CD4-positive, CD25-positive, alpha-beta regulatory T cell (primary cell): Measurements from ENCODE around the gene HSD17B8. TPM values are rescaled to one million over a fixed set of nuclear protein-coding genes. Genes with fewer than 3 reads are reported as not detected.
A peak's percentile ranks its signal among the peaks of the same experiment; 100 is the strongest.

ENCODE experiments used
- ATAC-seq, 2 donors: fragments of 150-1000 bp; cut with Tn5 transposase; one replicate each; pipeline ENCODE4 v1.10.0; 2021; ENCODE audit warnings: low read depth in 2 of 2, moderate number of reproducible peaks in 2 of 2, moderate library complexity in 1 of 2
- DNase-seq, 3 donors: peaks; one replicate each; pipeline versions ENCODE4 v3.0.0 to v3.0.0-alpha.2; 2012 to 2022; ENCODE audit warnings: mixed read lengths in 1 of 3
- H3K27ac ChIP-seq: one replicate; pipeline ENCODE4 v1.7.0; 2013; ENCODE audit warnings: mild to moderate bottlenecking, low read length; ENCODE audit not compliant: insufficient read depth, poor library complexity, severe bottlenecking
- H3K27me3 ChIP-seq: one replicate; pipeline ENCODE4 v1.7.0; 2013; ENCODE audit warnings: low read length; ENCODE audit not compliant: control insufficient read depth, insufficient read depth
- H3K36me3 ChIP-seq: one replicate; pipeline ENCODE4 v1.7.0; 2013; ENCODE audit warnings: mild to moderate bottlenecking, low read length, moderate library complexity; ENCODE audit not compliant: control insufficient read depth, insufficient read depth
- H3K4me1 ChIP-seq: 2 replicates; pipeline ENCODE4 v1.7.0; 2013; ENCODE audit warnings: mild to moderate bottlenecking, low read length; ENCODE audit not compliant: insufficient read depth, control insufficient read depth, poor library complexity, severe bottlenecking
- H3K4me3 ChIP-seq: one replicate; pipeline ENCODE4 v1.7.0; 2013; ENCODE audit warnings: low read depth, mild to moderate bottlenecking, low read length, moderate library complexity
- H3K9me3 ChIP-seq, 2 experiments: 1 replicate in 1 of 2; 2 replicates in 1 of 2; pipeline ENCODE4 v1.7.0; 2013; ENCODE audit warnings: low read length in 2 of 2, mild to moderate bottlenecking in 1 of 2, moderate library complexity in 1 of 2; ENCODE audit not compliant: control insufficient read depth in 2 of 2
- H3K27ac Mint-ChIP-seq, 3 donors: one replicate each; pipeline ENCODE4 v1.8.0; 2020 to 2022; ENCODE audit warnings: mild to moderate bottlenecking in 3 of 3, mixed read lengths in 3 of 3, moderate library complexity in 2 of 3
- H3K27me3 Mint-ChIP-seq: one replicate; pipeline ENCODE4 v1.8.0; 2022; ENCODE audit warnings: mild to moderate bottlenecking, mixed read lengths
- H3K36me3 Mint-ChIP-seq: one replicate; pipeline ENCODE4 v1.8.0; 2020; ENCODE audit warnings: mixed read lengths
- H3K4me1 Mint-ChIP-seq, 4 donors: one replicate each; pipeline ENCODE4 v1.8.0; 2020 to 2022; ENCODE audit warnings: mixed read lengths in 4 of 4, mild to moderate bottlenecking in 1 of 4
- H3K4me3 Mint-ChIP-seq, 4 donors: one replicate each; pipeline ENCODE4 v1.8.0; 2020 to 2022; ENCODE audit warnings: mild to moderate bottlenecking in 4 of 4, mixed read lengths in 4 of 4, moderate library complexity in 3 of 4
- H3K9me3 Mint-ChIP-seq, 7 donors: one replicate each; pipeline ENCODE4 v1.8.0; 2020 to 2022; ENCODE audit warnings: mixed read lengths in 7 of 7, mild to moderate bottlenecking in 3 of 7, moderate library complexity in 2 of 7
- polyA plus RNA-seq, 4 donors: library from polyadenylated mRNA; unstranded; fragments of 300-500 nt; fragmentation: Illumina TruSeq; gene quantifications; one replicate each; pipeline ENCODE4 v1.2.3, GENCODE V29; 2021
- total RNA-seq: library from RNA; stranded (reverse); gene quantifications from one replicate; pipeline ENCODE4 v1.2.3, GENCODE V29; 2022

The HSD17B8 gene
- total and polyA plus RNA-seq, 5 donors from 2014 or later: 8.8 to 53.9 (median 38.3) TPM

DNA sequence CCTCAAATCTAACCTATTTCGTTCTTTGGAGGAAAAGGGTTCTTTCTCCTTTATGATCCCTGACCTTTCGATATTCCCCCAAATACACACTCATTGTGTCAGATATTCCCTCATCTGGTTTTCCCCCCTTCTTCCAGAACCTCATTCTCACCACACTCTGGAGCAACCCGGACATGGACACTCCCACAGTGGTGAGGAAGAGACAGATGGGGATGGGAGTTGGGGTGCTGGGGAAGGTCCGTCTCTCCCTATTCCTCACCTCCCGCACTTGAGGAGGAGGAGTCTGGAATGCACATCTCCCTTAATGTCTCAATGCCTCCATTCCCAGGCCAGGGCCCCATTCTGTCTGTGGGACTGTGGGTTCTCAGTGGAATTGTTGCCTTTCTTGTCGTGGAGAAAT, 2.5 kb upstream of the HSD17B8 start:
- Histone ChIP-seq H3K4me3 (peak overlapping the region; percentile 97), H3K4me1 (peaks cover 56% of the 10 kb centered on the region), H3K36me3 (peaks cover 23% of the 10 kb centered on the region), H3K27me3 (no peaks in the 10 kb centered on the region), H3K27ac (no peak overlapping the region), H3K9me3 (no peaks in the 10 kb centered on the region)
- Mint-ChIP-seq H3K27ac (peak overlapping the region; percentile 20 to 98 (median 71)), H3K4me3 (peak overlapping the region; percentile 95 to 100 (median 98)), H3K27me3 (no peaks in the 10 kb centered on the region), H3K9me3 (peaks cover 0 to 3% (median 0%) of the 10 kb centered on the region in 7 donors), H3K36me3 (peaks cover 20% of the 10 kb centered on the region), H3K4me1 (peaks cover 10 to 86% (median 58%) of the 10 kb centered on the region in 4 donors)
- no peak for ATAC-seq
- no peak for DNase-seq

DNA sequence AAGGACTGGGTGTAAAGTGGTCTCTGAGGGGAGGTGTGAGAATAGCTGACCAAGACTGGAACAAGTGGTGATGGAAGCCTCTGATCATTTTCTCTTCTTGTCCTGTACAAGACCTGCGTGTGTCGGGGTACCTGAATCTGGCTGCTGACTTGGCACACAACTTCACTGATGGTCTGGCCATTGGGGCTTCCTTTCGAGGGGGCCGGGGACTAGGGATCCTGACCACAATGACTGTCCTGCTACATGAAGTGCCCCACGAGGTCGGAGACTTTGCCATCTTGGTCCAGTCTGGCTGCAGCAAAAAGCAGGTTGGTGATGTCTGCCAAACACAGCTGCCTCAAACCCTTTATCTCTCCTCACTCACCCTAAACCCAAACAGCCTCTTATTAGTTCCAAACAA, 1.7 kb upstream of the HSD17B8 start:
- Histone ChIP-seq H3K27ac (no peak overlapping the region), H3K9me3 (no peaks in the 10 kb centered on the region), H3K4me1 (peaks cover 55% of the 10 kb centered on the region), H3K27me3 (no peaks in the 10 kb centered on the region), H3K36me3 (peaks cover 19% of the 10 kb centered on the region), H3K4me3 (no peak overlapping the region)
- peaks cover 12% of the 10 kb centered on the region for H3K36me3 Mint-ChIP-seq
- DNase-seq (no peak), ATAC-seq (no peak)
- peaks cover 4 to 82% (median 51%) of the 10 kb centered on the region in 4 donors for H3K4me1 Mint-ChIP-seq
- peak overlapping the region; percentile 49 to 100 (median 96) for H3K4me3 Mint-ChIP-seq
- no peaks in the 10 kb centered on the region for H3K27me3 Mint-ChIP-seq
- H3K9me3 Mint-ChIP-seq: peaks cover 0 to 3% (median 0%) of the 10 kb centered on the region in 7 donors
- peak overlapping the region in 2 of 3 donors; percentile 18 to 69 for H3K27ac Mint-ChIP-seq

DNA sequence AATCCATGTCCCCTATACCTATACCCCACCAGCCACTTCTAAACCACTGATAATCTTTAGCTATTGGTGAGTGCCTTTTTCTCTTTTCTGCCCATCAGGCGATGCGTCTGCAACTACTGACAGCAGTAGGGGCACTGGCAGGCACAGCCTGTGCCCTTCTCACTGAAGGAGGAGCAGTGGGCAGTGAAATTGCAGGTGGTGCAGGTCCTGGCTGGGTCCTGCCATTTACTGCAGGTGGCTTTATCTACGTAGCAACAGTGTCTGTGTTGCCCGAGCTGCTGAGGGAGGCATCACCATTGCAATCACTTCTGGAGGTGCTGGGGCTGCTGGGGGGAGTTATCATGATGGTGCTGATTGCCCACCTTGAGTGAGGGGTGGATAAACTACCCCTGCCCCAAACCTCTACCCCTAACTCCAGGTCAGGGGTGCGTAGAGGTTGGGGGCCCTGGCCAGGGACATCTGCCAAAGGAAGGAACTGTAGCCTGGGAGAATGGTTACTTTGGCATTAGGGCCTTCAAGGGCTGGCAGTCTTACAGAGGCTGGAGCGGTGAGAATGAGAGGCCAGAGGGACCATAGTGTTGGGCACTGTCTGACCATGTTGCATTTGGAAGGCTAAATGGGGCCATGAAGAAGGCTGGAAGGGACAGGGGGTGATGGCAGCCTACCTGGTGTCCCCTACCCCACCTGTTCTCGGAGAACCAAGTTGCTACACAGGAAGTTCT, 851 bp upstream of the HSD17B8 start:
- H3K27me3 ChIP-seq: no peaks in the 10 kb centered on the region
- H3K4me1 Mint-ChIP-seq: peaks cover 4 to 75% (median 46%) of the 10 kb centered on the region in 4 donors
- H3K4me3 Mint-ChIP-seq: peak overlapping the region; percentile 92 to 100 (median 96)
- peaks cover 0 to 3% (median 0%) of the 10 kb centered on the region in 7 donors for H3K9me3 Mint-ChIP-seq
- peaks cover 12% of the 10 kb centered on the region for H3K36me3 Mint-ChIP-seq
- peak overlapping the region; percentile 69 for H3K27ac ChIP-seq
- DNase-seq (no peak), ATAC-seq (no peak)
- no peak overlapping the region for H3K4me3 ChIP-seq
- H3K27ac Mint-ChIP-seq: peak overlapping the region in 2 of 3 donors; percentile 82 to 89
- no peaks in the 10 kb centered on the region for H3K9me3 ChIP-seq
- peaks cover 19% of the 10 kb centered on the region for H3K36me3 ChIP-seq
- peaks cover 59% of the 10 kb centered on the region for H3K4me1 ChIP-seq
- no peaks in the 10 kb centered on the region for H3K27me3 Mint-ChIP-seq

DNA sequence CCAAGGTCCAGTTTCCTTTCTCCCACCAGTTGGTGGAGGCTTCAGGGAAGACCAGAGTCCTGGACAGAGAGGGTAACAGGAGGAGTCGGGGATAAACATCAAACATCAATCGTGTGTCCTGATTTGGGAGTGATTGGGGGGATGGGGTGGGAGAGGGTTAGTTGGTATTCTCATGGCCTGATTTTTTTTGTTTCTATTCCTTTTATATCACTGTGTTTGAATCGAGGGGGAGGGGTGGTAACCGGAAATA, 365 bp upstream of the HSD17B8 start:
- ATAC-seq: no peak
- Mint-ChIP-seq H3K27ac (peak overlapping the region in 2 of 3 donors; percentile 82 to 89), H3K27me3 (no peaks in the 10 kb centered on the region), H3K36me3 (peaks cover 16% of the 10 kb centered on the region), H3K4me1 (peaks cover 9 to 75% (median 47%) of the 10 kb centered on the region in 4 donors), H3K9me3 (peaks cover 0 to 3% (median 0%) of the 10 kb centered on the region in 7 donors), H3K4me3 (peak overlapping the region; percentile 92 to 100 (median 96))
- no peak for DNase-seq
- no peaks in the 10 kb centered on the region for H3K27me3 ChIP-seq
- H3K27ac ChIP-seq: peak overlapping the region; percentile 69
- peaks cover 19% of the 10 kb centered on the region for H3K36me3 ChIP-seq
- H3K4me3 ChIP-seq: no peak overlapping the region
- H3K9me3 ChIP-seq: no peaks in the 10 kb centered on the region
- H3K4me1 ChIP-seq: peaks cover 60% of the 10 kb centered on the region

DNA sequence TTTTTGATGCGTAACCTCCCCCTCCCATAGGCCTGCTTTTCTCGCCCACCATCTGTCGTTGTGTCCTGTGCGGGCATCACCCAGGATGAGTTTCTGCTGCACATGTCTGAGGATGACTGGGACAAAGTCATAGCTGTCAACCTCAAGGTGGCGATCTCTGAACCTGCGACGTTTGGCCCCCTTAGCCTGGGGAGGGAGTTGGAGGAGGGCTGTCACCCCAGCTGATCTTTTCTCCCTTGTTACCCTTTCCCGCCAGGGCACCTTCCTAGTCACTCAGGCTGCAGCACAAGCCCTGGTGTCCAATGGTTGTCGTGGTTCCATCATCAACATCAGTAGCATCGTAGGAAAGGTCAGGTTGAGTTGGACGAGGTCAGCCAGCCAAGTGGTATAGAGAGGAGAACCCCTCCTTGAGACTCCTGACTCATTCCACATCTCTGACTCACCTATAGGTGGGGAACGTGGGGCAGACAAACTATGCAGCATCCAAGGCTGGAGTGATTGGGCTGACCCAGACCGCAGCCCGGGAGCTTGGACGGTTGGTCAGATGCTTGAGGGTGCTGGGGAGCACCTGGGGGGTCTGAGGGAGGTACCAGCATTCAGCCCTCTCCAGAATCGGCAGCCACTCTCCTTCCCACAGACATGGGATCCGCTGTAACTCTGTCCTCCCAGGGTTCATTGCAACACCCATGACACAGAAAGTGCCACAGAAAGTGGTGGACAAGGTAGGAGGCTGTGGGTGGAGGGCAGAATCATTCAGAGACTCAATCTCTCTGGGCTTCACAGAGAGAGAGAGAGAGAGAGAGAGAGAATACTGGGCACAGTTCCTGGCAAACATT, 954 bp downstream of the HSD17B8 start:
- peak overlapping the region; percentile 92 to 100 (median 96) for H3K4me3 Mint-ChIP-seq
- Histone ChIP-seq H3K4me3 (peak overlapping the region; percentile 44), H3K36me3 (peaks cover 28% of the 10 kb centered on the region), H3K4me1 (peaks cover 54% of the 10 kb centered on the region), H3K9me3 (no peaks in the 10 kb centered on the region), H3K27me3 (no peaks in the 10 kb centered on the region), H3K27ac (peak overlapping the region; percentile 69)
- DNase-seq (peak in 1 of 3 donors; percentile 37), ATAC-seq (no peak)
- H3K9me3 Mint-ChIP-seq: peaks cover 0 to 3% (median 0%) of the 10 kb centered on the region in 7 donors
- H3K36me3 Mint-ChIP-seq: peaks cover 25% of the 10 kb centered on the region
- H3K4me1 Mint-ChIP-seq: peaks cover 18 to 78% (median 51%) of the 10 kb centered on the region in 4 donors
- H3K27ac Mint-ChIP-seq: peak overlapping the region; percentile 87 to 91 (median 89)
- peaks cover under 1% of the 10 kb centered on the region for H3K27me3 Mint-ChIP-seq

DNA sequence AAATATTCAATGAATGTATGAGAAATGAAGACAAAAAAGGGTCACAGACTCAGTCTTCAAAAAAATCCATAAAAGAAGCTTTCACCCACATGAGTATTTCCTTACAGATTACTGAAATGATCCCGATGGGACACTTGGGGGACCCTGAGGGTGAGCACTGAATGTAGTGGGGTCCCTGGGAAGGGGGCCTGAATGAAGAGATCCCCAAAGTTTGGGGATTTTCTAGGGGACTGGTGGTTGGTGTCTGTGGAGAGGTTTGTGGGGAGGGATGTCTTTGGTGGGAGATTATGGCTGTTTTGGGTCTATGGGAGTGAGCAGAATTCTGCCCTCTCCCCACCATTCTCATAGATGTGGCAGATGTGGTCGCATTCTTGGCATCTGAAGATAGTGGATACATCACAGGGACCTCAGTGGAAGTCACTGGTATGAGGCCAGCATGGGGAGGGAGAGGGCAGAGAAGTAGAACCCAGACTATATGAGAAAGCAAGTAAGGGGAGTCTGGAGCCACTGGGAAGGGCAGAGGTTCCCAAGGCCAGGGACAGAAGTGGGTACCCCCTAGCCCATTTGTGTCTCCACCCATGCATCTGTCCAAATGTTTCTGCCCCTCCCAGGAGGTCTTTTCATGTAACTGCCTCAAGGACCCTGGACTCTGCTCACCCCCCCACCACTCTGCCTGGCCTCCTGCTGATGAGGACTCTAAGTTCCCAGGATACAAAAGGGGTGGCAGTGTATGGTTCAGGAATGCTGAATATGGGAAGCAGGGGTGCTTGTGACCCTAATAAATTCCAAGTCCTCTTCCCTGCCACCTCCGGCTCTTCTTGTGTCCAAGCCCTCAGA, 1.8 kb downstream of the HSD17B8 start:
- Mint-ChIP-seq H3K27ac (peak overlapping the region; percentile 76 to 89 (median 87)), H3K9me3 (peaks cover 0 to 3% (median 0%) of the 10 kb centered on the region in 7 donors), H3K27me3 (peaks cover 5% of the 10 kb centered on the region), H3K4me1 (peaks cover 14 to 73% (median 51%) of the 10 kb centered on the region in 4 donors), H3K36me3 (peaks cover 26% of the 10 kb centered on the region), H3K4me3 (peak overlapping the region; percentile 92 to 100 (median 96))
- Histone ChIP-seq H3K4me3 (no peak overlapping the region), H3K27ac (no peak overlapping the region), H3K27me3 (no peaks in the 10 kb centered on the region), H3K9me3 (no peaks in the 10 kb centered on the region), H3K36me3 (peaks cover 31% of the 10 kb centered on the region), H3K4me1 (peaks cover 50% of the 10 kb centered on the region)
- ATAC-seq (no peak), DNase-seq (no peak)

DNA sequence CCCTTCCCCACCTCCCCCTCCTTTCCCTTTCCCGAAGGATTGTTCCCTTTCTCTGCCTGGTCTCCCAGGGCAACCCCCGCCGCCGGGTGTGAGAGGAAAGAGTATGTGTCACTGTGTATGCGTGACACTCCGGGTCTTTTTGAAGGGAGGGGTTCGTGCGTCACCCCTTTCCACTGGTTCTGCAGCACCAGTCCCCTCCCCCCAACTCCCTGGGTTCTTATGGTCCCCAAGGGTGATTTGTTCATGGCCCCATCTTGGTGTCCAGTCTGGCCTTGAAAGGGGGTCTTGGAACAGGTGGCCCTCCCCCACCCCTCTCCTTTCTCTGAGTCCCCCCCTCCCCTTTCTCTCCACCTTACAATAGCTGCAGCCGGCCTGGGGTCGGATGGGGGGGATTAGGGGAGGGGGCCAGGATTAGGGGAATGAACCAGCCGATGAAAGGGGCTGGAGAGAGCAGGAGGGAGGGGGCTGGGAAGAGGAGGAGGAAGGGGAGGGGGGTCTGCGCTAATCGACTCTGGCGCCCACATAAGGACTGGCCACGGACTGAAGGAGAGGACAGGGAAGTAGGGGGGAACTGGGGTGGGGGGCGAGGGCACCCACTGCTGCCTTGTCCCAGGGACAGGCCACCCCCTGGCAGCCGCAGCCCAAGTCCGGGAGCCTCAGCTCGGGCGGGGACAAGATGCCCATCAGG, 2.6 kb downstream of the HSD17B8 start:
- peaks cover 28% of the 10 kb centered on the region for H3K36me3 Mint-ChIP-seq
- H3K36me3 ChIP-seq: peaks cover 33% of the 10 kb centered on the region

More for the DNA sequence above, 2.6 kb downstream of the HSD17B8 start:
- H3K27ac ChIP-seq: no peak overlapping the region
- ATAC-seq: no peak
- no peak for DNase-seq
- peak overlapping the region in 3 of 4 donors; percentile 56 to 98 (median 95) for H3K4me3 Mint-ChIP-seq
- no peaks in the 10 kb centered on the region for H3K9me3 ChIP-seq
- H3K27me3 Mint-ChIP-seq: peaks cover 7% of the 10 kb centered on the region
- peaks cover 42% of the 10 kb centered on the region for H3K4me1 ChIP-seq
- peaks cover 0 to under 1% (median 0%) of the 10 kb centered on the region in 7 donors for H3K9me3 Mint-ChIP-seq
- peak overlapping the region in 1 of 3 donors; percentile 88 for H3K27ac Mint-ChIP-seq
- peaks cover 14 to 67% (median 46%) of the 10 kb centered on the region in 4 donors for H3K4me1 Mint-ChIP-seq
- H3K27me3 ChIP-seq: no peaks in the 10 kb centered on the region
- H3K4me3 ChIP-seq: no peak overlapping the region
